ENCODE measurements around the gene ECM1.

Gene ECM1

DNA sequence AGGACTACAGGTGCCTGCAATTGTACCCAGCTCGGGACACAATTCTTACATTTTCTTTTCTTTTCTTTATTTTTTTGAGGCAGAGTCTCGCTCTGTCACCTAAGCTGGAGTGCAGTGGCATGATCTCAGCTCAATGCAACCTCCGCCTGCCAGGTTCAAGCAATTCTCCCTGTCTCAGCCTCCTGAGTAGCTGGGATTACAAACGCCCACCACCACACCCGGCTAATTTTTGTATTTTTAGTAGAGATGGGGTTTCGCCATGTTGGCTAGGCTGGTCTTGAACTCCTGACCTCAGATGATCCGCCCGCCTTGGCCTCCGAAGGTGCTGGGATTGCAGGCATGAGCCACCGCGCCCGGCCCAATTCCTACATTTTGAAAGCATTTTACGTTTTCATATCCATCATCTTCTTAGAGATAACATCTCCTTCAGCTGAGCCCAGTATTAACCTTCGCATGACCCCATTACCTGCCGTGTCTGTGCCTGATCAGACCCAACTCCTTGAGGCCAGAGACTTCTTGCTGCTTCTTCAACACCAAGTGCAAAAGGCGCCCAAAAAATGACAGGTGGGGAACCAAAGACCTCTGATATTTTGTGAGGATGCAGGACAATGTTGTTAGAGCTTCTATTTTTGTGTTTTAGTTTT is 38.5 kb downstream of the ECM1 start:
- no peak overlapping the region for H3K4me2 ChIP-seq (ENCODE audit: low read depth, low read length, poor library complexity, severe bottlenecking)
- TF ChIP-seq, protein P1, sequence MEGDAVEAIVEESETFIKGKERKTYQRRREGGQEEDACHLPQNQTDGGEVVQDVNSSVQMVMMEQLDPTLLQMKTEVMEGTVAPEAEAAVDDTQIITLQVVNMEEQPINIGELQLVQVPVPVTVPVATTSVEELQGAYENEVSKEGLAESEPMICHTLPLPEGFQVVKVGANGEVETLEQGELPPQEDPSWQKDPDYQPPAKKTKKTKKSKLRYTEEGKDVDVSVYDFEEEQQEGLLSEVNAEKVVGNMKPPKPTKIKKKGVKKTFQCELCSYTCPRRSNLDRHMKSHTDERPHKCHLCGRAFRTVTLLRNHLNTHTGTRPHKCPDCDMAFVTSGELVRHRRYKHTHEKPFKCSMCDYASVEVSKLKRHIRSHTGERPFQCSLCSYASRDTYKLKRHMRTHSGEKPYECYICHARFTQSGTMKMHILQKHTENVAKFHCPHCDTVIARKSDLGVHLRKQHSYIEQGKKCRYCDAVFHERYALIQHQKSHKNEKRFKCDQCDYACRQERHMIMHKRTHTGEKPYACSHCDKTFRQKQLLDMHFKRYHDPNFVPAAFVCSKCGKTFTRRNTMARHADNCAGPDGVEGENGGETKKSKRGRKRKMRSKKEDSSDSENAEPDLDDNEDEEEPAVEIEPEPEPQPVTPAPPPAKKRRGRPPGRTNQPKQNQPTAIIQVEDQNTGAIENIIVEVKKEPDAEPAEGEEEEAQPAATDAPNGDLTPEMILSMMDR (conservative IDR thresholded peaks at IDR 0.05; ENCODE audit: low read length), result no peak
- TF ChIP-seq EZH2phosphoT487 (IDR thresholded peaks at IDR 0.05; ENCODE audit: borderline replicate concordance), result no peak
- H3K36me3 ChIP-seq (ENCODE audit: insufficient read depth, low read length), result no peaks in the 10 kb centered on the region

GRCh38 chr1:150548324-150548631 is 40.4 kb downstream of the ECM1 start:
- Histone ChIP-seq H2AFZ (ENCODE audit: low read length) (no peak overlapping the region), H3K4me2 (ENCODE audit: low read depth, low read length, poor library complexity, severe bottlenecking) (peak overlapping the region; percentile 30), H3F3A (ENCODE audit: low read depth) (no peaks in the 10 kb centered on the region), H4K20me1 (ENCODE audit: insufficient read depth, low read length, poor library complexity, severe bottlenecking) (no peaks in the 10 kb centered on the region), H3K4me3 (ENCODE audit: low read length, poor library complexity, severe bottlenecking) (peak overlapping the region; percentile 29), H3K27me3 (ENCODE audit: insufficient read depth, low read length, poor library complexity, severe bottlenecking) (no peaks in the 10 kb centered on the region), H3K9ac (ENCODE audit: low read depth, low read length, poor library complexity, severe bottlenecking) (no peak overlapping the region), H3K9me2 (replicated peaks; ENCODE audit: low read depth, low read length) (no peaks in the 10 kb centered on the region), H3K9me3 (ENCODE audit: insufficient read depth, low read depth, low read length) (no peaks in the 10 kb centered on the region), H3K4me1 (ENCODE audit: insufficient read depth, low read length, poor library complexity, severe bottlenecking) (no peaks in the 10 kb centered on the region), H3K79me2 (ENCODE audit: insufficient read depth, low read length) (no peaks in the 10 kb centered on the region), H3K36me3 (ENCODE audit: insufficient read depth, low read length) (no peaks in the 10 kb centered on the region)
- no peak for TF ChIP-seq EZH2phosphoT487 (IDR thresholded peaks at IDR 0.05; ENCODE audit: borderline replicate concordance)
- TF ChIP-seq, protein P1 (conservative IDR thresholded peaks at IDR 0.05; ENCODE audit: low read length), result no peak

More for the DNA sequence above, 38.5 kb downstream of the ECM1 start:
- Histone ChIP-seq H2AFZ (ENCODE audit: low read length) (no peak overlapping the region), H3K9ac (ENCODE audit: low read depth, low read length, poor library complexity, severe bottlenecking) (no peak overlapping the region), H3K79me2 (ENCODE audit: insufficient read depth, low read length) (no peaks in the 10 kb centered on the region), H3F3A (ENCODE audit: low read depth) (no peaks in the 10 kb centered on the region), H3K4me3 (ENCODE audit: low read length, poor library complexity, severe bottlenecking) (no peak overlapping the region), H3K4me1 (ENCODE audit: insufficient read depth, low read length, poor library complexity, severe bottlenecking) (no peaks in the 10 kb centered on the region), H3K9me3 (ENCODE audit: insufficient read depth, low read depth, low read length) (no peaks in the 10 kb centered on the region), H4K20me1 (ENCODE audit: insufficient read depth, low read length, poor library complexity, severe bottlenecking) (no peaks in the 10 kb centered on the region), H3K27me3 (ENCODE audit: insufficient read depth, low read length, poor library complexity, severe bottlenecking) (no peaks in the 10 kb centered on the region), H3K9me2 (replicated peaks; ENCODE audit: low read depth, low read length) (no peaks in the 10 kb centered on the region)

- H2AFZ ChIP-seq (ENCODE audit: low read length), result peak within 1 kb of the TSS; percentile 60; the same call in 1 of the 2 replicates
- H3K36me3 ChIP-seq (ENCODE audit: insufficient read depth, low read length), result no peaks in the 10 kb centered on the region
- H3K4me1 ChIP-seq (ENCODE audit: insufficient read depth, low read length, poor library complexity, severe bottlenecking), result no peaks in the 10 kb centered on the region
- no peaks in the 10 kb centered on the region for H3K27me3 ChIP-seq (ENCODE audit: insufficient read depth, low read length, poor library complexity, severe bottlenecking)
- no peak for TF ChIP-seq EZH2phosphoT487 (IDR thresholded peaks at IDR 0.05; ENCODE audit: borderline replicate concordance)
- TF ChIP-seq, protein P1 (conservative IDR thresholded peaks at IDR 0.05; ENCODE audit: low read length), result no peak
- H3K4me3 ChIP-seq (ENCODE audit: low read length, poor library complexity, severe bottlenecking), result peak within 1 kb of the TSS; percentile 29
- no peaks in the 10 kb centered on the region for H3K79me2 ChIP-seq (ENCODE audit: insufficient read depth, low read length)
- no peaks in the 10 kb centered on the region for H3F3A ChIP-seq (ENCODE audit: low read depth)
- peak within 1 kb of the TSS; percentile 30 for H3K4me2 ChIP-seq (ENCODE audit: low read depth, low read length, poor library complexity, severe bottlenecking)
- no peaks in the 10 kb centered on the region for H3K9me3 ChIP-seq (ENCODE audit: insufficient read depth, low read depth, low read length)
- H3K9ac ChIP-seq (ENCODE audit: low read depth, low read length, poor library complexity, severe bottlenecking), result no peak within 1 kb of the TSS
- no peaks in the 10 kb centered on the region for H4K20me1 ChIP-seq (ENCODE audit: insufficient read depth, low read length, poor library complexity, severe bottlenecking)
- H3K9me2 ChIP-seq (replicated peaks; ENCODE audit: low read depth, low read length), result no peaks in the 10 kb centered on the region
Measured at GRCh38 chr1:150548632-150549495, 41.0 kb downstream of the ECM1 start, which contains the start of gene ADAMTSL4. TSS of gene ADAMTSL4 (plus strand) at chr1:150549408. CDS start at chr1:150552289, 2,881 bp downstream.
